Skin epidermis (tissue), 12 donors: Measurements from ENCODE around the gene SYTL1.

Source experiments
- H3K27ac ChIP-seq, 21 experiments: fragments of 200-600 bp; sonication (generic) in 11 of 21; one replicate each; pipeline ENCODE4 v1.5.0; 2020; ENCODE audit warnings: mild to moderate bottlenecking in 3 of 21, inconsistent platforms in 2 of 21, moderate library complexity in 2 of 21
- H3K4me3 ChIP-seq, 7 experiments: fragments of 200-600 bp; sonication (generic) in 2 of 7; one replicate each; pipeline ENCODE4 v1.5.0; 2020; ENCODE audit warnings: inconsistent platforms in 2 of 7, mild to moderate bottlenecking in 2 of 7, moderate library complexity in 1 of 7

The SYTL1 gene

DNA sequence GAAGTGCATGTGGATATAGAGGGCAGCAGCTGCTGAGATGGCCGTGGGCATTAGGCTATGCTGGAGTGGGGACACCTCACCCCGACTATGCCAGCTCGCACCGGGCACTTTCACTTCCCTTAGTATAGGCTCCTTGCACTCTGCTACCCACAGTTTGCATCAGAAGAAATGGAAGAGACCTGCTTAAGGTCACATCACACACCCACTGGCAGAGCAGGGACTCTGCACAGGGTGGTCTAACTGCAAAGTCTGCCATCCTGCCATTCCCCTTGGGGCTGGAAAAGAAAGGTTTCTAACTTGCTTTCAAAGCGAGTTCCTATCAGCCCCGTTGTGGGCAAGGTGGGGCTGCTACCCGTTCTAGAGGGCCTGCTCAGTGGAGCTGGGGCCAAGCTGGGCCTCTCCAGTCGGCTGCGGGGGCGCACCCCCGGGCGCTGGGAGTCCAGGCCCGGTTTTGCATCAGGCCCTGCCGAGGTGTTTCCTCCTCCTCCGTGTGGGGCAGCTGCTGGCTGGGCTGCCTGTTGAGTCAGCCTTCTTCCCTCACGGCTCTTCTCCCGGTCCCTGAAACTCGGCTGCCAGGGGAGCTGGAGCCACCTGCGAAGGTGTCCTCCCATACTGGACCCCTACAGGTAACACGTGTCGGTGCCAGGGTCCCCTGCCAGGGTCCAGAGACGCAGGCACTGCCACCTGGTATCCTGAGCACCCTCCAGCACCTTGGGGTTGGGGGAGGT lies at the start of gene SYTL1:
Gene SYTL1, plus strand, starts transcription at position 498 of the 728 bp plus-strand sequence. CDS start 3,313 bp downstream, outside the sequence.
- H3K4me3 ChIP-seq, result peak within 1 kb of the TSS; percentile 31 to 60 (median 43)

DNA sequence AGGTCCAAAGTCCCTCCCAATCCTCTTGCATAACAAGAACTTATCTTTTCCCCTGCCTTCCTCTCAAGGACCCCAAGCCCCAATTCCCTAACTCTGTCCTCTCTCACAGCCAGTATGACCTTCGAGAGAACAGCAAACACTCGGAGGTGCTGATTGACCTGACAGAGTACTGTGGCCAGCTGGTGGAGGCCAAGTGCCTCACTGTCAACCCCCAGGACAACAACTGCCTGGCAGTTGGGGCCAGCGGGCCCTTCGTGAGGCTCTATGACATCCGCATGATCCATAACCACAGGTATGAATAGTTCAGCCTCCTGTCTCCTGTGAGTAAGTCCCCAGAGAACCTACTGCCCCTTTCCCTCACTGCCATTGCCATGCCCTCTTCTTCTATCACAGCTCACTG lies 49.7 kb upstream of the SYTL1 start:
- H3K27ac ChIP-seq, result no peak overlapping the region

More for the DNA sequence above, at the start of gene SYTL1:
- peak within 1 kb of the TSS; percentile 34 to 99 (median 91) for H3K27ac ChIP-seq

DNA sequence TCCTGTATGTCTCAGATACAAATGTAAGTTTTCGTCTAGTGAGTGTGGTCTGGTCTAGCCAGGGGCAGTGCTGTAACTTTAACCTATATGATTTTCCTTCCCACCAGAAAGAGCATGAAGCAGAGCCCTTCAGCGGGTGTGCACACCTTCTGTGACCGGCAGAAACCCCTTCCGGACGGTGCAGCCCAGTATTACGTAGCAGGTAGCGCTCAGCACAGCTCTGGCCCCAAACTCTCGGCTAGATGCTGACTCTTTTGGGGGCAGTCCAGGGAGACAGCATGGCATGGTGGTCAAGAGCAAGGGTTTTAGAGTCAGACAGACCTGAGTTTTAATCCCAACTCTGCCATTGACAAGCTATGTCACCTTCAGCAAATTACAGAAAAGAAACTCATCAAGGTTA lies 47.9 kb upstream of the SYTL1 start:
- Histone ChIP-seq H3K4me3 (no peak overlapping the region), H3K27ac (no peak overlapping the region)

More for the DNA sequence above, 49.7 kb upstream of the SYTL1 start:
- no peak overlapping the region for H3K4me3 ChIP-seq

GRCh38 chr1:27296773-27297291 lies 45.0 kb upstream of the SYTL1 start:
- H3K27ac ChIP-seq, result no peak overlapping the region
- no peak overlapping the region for H3K4me3 ChIP-seq

GRCh38 chr1:27297903-27298302 lies 43.9 kb upstream of the SYTL1 start:
- Histone ChIP-seq H3K4me3 (no peak overlapping the region), H3K27ac (peak overlapping the region in 5 of 21 experiments; percentile 1 to 86 (median 74))

- Histone ChIP-seq H3K4me3 (no peak overlapping the region), H3K27ac (peak overlapping the region in 18 of 21 experiments; percentile 28 to 92 (median 73))
Observed at GRCh38 chr1:27298632-27299384, 43.0 kb upstream of the SYTL1 start.

- H3K27ac ChIP-seq, result peak overlapping the region in 20 of 21 experiments; percentile 7 to 92 (median 73)
- H3K4me3 ChIP-seq, result no peak overlapping the region
Observed at GRCh38 chr1:27299385-27300271, 42.2 kb upstream of the SYTL1 start.

DNA sequence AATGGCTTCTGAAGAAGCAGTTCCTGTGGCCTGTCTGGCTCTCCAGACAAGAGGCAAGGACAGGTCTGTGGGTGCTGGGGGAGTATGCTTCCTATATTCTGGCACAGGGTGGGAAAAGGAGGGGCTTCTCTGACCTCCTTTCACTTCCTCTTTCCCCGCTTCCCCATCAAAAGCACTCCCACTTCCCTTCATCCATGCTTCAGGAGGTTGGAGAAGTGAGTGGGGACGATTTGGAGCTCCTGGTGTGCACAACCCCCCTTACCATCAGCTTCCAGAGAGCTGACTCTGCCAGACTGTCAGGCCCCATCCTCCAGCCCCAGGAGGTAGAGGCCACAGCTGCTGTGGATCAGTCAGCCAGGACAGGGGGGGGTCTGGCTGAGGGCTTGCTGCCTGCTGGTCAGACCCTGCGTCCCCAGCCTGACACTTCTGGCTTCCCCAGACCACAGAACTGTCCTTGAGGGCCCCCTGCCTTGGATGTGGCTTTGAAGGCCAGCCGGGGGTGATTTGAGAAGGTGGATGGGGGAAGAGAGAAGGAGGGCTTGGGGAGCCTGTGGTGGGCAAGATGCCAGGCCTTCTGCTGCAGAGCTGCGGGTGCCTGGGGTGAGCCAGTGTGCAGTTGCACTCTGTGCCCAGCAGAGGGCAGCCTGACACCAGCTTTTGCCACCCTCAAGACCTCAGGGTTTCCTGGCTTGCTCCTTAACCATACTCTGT lies 41.3 kb upstream of the SYTL1 start:
- Histone ChIP-seq H3K27ac (peak overlapping the region in 19 of 21 experiments; percentile 7 to 92 (median 72)), H3K4me3 (no peak overlapping the region)

- Histone ChIP-seq H3K4me3 (no peak overlapping the region), H3K27ac (peak overlapping the region in 9 of 21 experiments; percentile 16 to 92 (median 81))
Observed at GRCh38 chr1:27301052-27301422, 40.8 kb upstream of the SYTL1 start.

GRCh38 chr1:27301582-27302199 lies 40.1 kb upstream of the SYTL1 start:
- Histone ChIP-seq H3K27ac (peak overlapping the region in 3 of 21 experiments; percentile 79 to 88 (median 81)), H3K4me3 (no peak overlapping the region)

DNA sequence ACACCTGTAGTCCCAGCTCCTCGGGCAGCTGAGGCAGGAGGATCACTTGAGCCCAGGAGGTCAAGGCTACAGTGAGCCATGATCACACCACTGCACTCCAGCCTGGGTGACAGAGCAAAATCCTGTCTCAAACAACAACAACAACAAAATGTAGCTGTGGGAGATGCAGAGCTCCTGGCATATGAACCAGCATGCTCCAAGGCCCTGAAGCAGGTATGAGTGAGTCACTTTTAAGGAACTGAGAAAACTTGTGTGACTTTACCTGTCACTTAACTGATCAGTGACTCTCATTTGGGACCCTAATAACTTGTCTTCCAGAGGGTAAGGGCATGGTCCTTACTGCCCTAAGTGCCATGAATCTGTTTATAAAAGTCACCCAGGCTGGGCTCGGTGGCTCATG lies 39.2 kb upstream of the SYTL1 start:
- H3K27ac ChIP-seq, result no peak overlapping the region
- no peak overlapping the region for H3K4me3 ChIP-seq

DNA sequence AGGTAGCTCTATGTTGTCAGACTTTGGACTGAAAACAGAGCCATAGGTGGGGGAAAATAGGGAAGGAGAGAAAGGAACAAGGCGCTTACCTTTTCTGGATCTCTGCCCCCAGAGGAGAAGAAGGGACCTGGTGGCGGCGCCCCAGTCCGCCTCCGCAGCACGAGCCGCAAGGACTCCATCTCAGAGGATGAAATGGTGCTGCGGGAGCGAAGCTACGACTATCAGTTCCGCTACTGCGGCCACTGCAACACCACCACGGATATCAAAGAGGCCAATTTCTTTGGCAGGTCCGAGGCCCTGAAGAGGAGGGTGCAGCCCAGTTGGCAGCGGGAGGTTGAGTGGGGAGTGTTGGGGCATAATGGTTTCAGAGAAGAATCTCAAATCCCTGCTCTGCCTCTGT lies 38.3 kb upstream of the SYTL1 start:
- H3K27ac ChIP-seq, result no peak overlapping the region
- no peak overlapping the region for H3K4me3 ChIP-seq

DNA sequence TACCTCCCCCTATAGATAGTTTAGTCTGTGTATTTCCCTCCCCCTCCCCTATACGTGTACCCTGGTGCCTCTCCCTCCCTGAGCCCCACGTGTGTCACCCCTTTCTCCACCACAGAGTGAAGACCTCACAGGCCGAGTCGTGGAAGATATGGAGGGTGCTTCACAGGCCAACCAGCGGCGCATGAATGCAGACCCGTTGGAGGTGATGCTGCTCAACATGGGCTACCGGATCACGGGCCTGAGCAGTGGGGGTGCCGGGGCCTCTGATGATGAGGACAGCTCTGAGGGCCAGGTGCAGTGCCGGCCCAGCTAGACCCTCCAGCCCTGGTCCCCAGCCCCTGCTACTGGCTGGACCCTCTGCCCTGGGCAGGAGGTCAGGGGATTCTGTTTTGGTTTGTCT lies 35.8 kb upstream of the SYTL1 start:
- no peak overlapping the region for H3K27ac ChIP-seq

DNA sequence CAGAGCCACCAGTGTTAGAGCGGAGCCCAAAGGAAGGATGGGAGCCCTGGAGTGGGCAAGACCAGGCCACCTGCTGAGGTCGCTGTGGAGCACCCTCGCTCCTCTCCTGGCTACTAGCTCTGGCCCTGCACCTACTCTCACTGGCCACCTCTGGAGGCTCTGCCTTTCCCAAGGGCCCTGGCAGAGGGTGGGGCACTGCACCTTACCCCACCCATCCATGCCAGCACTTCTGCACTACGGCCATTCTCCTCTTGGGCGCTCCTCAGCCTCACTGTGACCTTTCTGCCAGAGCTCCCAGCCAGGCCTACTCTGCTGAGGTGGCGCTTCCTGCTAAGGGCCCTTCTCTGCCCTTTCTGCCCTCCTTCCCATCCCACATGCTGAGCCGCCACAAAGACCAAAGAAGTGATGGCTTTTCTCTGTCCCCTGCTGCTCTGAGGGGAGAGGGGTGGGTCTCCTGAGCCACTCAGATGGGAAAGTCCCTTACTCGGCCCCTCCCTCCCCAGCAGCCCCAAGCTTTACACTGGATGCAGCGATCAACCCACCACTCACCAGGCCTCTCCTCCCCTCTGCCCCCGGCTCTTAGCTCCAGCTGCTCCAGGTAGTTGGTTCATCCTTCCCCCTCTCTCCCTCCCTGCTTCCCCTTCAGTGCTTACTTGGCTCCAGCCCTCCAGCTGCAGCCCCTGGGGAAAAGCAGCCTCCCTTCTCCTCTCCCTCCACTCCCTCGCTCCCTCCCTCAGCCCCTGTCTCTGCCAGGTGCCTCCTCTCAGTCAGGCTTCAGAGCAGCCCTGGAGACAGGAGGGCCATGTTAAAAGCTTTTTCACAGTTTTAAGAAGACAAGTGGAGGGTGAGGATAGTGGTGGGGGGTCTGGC lies 34.7 kb upstream of the SYTL1 start:
- Histone ChIP-seq H3K4me3 (no peak overlapping the region), H3K27ac (no peak overlapping the region)

More for the DNA sequence above, 35.8 kb upstream of the SYTL1 start:
- no peak overlapping the region for H3K4me3 ChIP-seq

DNA sequence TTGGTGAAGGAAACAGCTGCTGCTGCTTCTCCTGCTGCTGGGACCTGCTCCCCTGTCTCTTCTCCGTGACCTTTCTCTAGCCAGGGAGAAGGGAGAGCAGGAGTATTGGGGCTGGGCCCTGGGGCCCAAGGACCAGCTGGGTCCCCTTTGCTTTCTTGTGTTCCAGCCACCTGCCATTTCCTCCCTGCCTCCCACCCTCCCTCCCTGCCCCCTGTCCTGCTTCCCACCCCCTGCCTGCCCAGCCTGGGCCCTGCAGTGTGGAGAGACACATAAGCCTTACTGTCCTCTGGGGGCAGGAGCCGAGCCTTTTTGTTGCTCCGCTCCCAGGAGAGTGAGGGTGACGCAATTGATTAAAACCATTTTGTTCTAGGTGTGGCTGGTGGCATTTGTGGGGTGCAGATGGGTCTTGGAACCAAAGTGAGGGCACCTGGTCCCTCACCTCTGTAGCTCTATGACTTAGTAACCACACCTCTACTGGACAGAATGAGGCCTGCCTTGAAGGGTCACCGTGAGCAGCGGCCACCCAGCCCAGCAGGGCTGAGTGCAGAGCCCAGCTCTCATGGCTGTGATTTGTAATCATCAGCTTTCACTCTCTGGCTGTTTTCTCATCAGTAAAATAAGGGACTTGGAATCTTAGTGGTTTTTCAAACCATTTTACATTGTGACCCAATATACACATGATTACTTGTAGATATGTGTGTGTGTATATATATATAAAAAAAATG lies 33.8 kb upstream of the SYTL1 start:
- Histone ChIP-seq H3K27ac (no peak overlapping the region), H3K4me3 (no peak overlapping the region)

DNA sequence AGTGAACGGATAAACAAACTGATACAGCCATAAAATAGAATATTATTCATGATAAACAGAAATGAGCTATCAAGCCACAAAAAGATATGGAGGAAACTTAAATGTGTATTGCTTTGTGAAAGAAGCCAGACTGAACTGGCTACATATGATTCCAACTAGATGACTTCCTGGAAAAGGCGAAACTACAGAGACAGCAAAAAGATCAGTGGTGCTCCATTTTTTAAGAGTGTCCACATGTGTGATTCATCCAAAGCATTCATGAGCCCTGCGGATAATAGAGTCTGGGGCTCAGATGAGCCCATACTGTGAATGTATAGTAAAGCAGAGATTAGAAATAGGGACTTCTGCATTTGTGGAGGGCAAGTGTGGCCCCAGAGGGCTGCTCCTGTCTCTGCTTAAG lies 27.7 kb upstream of the SYTL1 start:
- Histone ChIP-seq H3K27ac (no peak overlapping the region), H3K4me3 (no peak overlapping the region)

- Histone ChIP-seq H3K27ac (no peak overlapping the region), H3K4me3 (no peak overlapping the region)
Observed at GRCh38 chr1:27314737-27315136, 27.1 kb upstream of the SYTL1 start.
